GM12878 (cell line): ENCODE measurements around the gene TAS2R39. TPM values are rescaled to one million over a fixed set of nuclear protein-coding genes. Genes with fewer than 3 reads are reported as not detected.

ENCODE experiments used
- ATAC-seq: fragments of 200-7000 bp; cut with Tn5 transposase; 3 replicates; pipeline ENCODE4 v1.9.1; 2020; ENCODE audit warnings: mild to moderate bottlenecking, moderate library complexity
- BruUV-seq: library from RNA; stranded (reverse); fragments of 400-500 nt; replicated peaks from 2 replicates; lab custom pipeline; 2021; lab: Mats Ljungman, UMichigan
- CTCF ChIA-PET: fragments of 300-600 bp; sonication (Branson Sonifier 250); formaldehyde crosslinking; extraction: SDS; loops from one replicate; lab custom pipeline; 2021; ENCODE audit warnings: inconsistent platforms; lab: Yijun Ruan, JAX
- POLR2A ChIA-PET: fragments of 350-600 bp; formaldehyde crosslinking; extraction: SDS; loops from one replicate; lab custom pipeline; 2021; ENCODE audit warnings: inconsistent platforms; lab: Charles Lee
- RAD21 ChIA-PET: fragments of 300-600 bp; sonication (Branson Sonifier 250); formaldehyde crosslinking; loops from one replicate; lab custom pipeline; 2023; ENCODE audit warnings: antibody characterized with exemption; ENCODE audit not compliant: unreplicated experiment; lab: Charles Lee
- SMC1A ChIA-PET: fragments of 300-600 bp; sonication (Branson Sonifier 250); formaldehyde crosslinking; loops from one replicate; lab custom pipeline; 2023; ENCODE audit not compliant: unreplicated experiment, uncharacterized antibody; lab: Charles Lee
- DNase-seq: peaks from one replicate; pipeline ENCODE4 v3.0.0-alpha.2; 2011; ENCODE audit warnings: low read depth, low spot score
- FAIRE-seq: peaks from 3 replicates; lab custom pipeline; 2011; peaks lifted over from hg19 to GRCh38; lab: Jason Lieb, UNC
- H2AFZ ChIP-seq: 2 replicates; pipeline ENCODE4 v1.6.0; 2011; ENCODE audit warnings: low read depth, low read length, control low read depth; ENCODE audit not compliant: control insufficient read depth
- H3K27ac ChIP-seq: 2 replicates; pipeline ENCODE4 v1.5.1; 2011; ENCODE audit warnings: control low read depth; ENCODE audit not compliant: control insufficient read depth, insufficient read depth
- H3K27me3 ChIP-seq, 2 experiments: replicated peaks in 1 of 2; 2 replicates each; pipeline versions ENCODE4 v1.6.0 to v1.6.1; 2011; ENCODE audit warnings: low read length in 1 of 2; ENCODE audit not compliant: control insufficient read depth in 2 of 2, insufficient read depth in 2 of 2
- H3K36me3 ChIP-seq, 2 experiments: 2 replicates each; pipeline ENCODE4 v1.5.1; 2011; ENCODE audit warnings: low read length in 1 of 2; ENCODE audit not compliant: control insufficient read depth in 2 of 2, insufficient read depth in 2 of 2
- H3K4me1 ChIP-seq: 2 replicates; pipeline ENCODE4 v1.6.1; 2011; ENCODE audit warnings: mild to moderate bottlenecking, low read length, moderate library complexity, mixed read lengths; ENCODE audit not compliant: control insufficient read depth, insufficient read depth
- H3K4me2 ChIP-seq: 2 replicates; pipeline ENCODE4 v1.6.0; 2011; ENCODE audit warnings: control low read depth; ENCODE audit not compliant: control insufficient read depth, insufficient read depth
- H3K4me3 ChIP-seq: fragments of 200-600 bp; sonication (generic); 2 replicates; pipeline ENCODE4 v1.5.1; 2016
- H3K79me2 ChIP-seq: 2 replicates; pipeline ENCODE4 v1.6.0; 2011; ENCODE audit warnings: low read length; ENCODE audit not compliant: control insufficient read depth, insufficient read depth
- H3K9ac ChIP-seq: 2 replicates; pipeline ENCODE4 v1.8.0; 2011; ENCODE audit warnings: low read length, control low read depth, mixed read lengths; ENCODE audit not compliant: control insufficient read depth, insufficient read depth
- H3K9me3 ChIP-seq: replicated peaks from 3 replicates; pipeline ENCODE4 v1.5.1; 2011; ENCODE audit warnings: mild to moderate bottlenecking, low read length; ENCODE audit not compliant: control insufficient read depth, insufficient read depth
- H4K20me1 ChIP-seq: 2 replicates; pipeline ENCODE4 v1.6.0; 2011; ENCODE audit not compliant: control insufficient read depth, insufficient read depth
- BCL11A ChIP-seq: IDR thresholded peaks from 2 replicates; pipeline ENCODE4 v1.6.1; 2011; ENCODE audit warnings: low read depth, low read length
- BRCA1 ChIP-seq: IDR thresholded peaks from 2 replicates; pipeline ENCODE4 v1.6.1; 2011; ENCODE audit warnings: low read depth, low read length, improper control_type of control experiment
- DPF2 ChIP-seq: fragments of 450-650 bp; IDR thresholded peaks from 2 replicates; pipeline ENCODE4 v1.6.1; 2017; ENCODE audit warnings: mild to moderate bottlenecking
- EZH2 ChIP-seq: IDR thresholded peaks from 2 replicates; pipeline ENCODE4 v1.6.1; 2012; ENCODE audit warnings: low read depth, mild to moderate bottlenecking, control low read depth, inconsistent platforms, low read length, borderline replicate concordance; ENCODE audit not compliant: control insufficient read depth
- GABPA ChIP-seq: IDR thresholded peaks from 2 replicates; pipeline ENCODE4 v1.6.1; 2014; ENCODE audit warnings: antibody characterized with exemption, low read depth, mild to moderate bottlenecking, inconsistent platforms
- HCFC1 ChIP-seq: fragments of 150-350 bp; IDR thresholded peaks from 2 replicates; pipeline ENCODE4 v1.6.1; 2014; ENCODE audit warnings: low read length
- NBN ChIP-seq: fragments of 450-650 bp; IDR thresholded peaks from 2 replicates; pipeline ENCODE4 v1.6.1; 2016
- SPI1 ChIP-seq: IDR thresholded peaks from 2 replicates; pipeline ENCODE4 v1.6.1; 2011; ENCODE audit warnings: low read depth, mild to moderate bottlenecking, low read length, moderate library complexity, borderline replicate concordance; ENCODE audit not compliant: insufficient read depth
- TCF12 ChIP-seq: IDR thresholded peaks from 2 replicates; pipeline ENCODE4 v1.6.1; 2011; ENCODE audit warnings: low read depth, mild to moderate bottlenecking, low read length
- ZNF384 ChIP-seq: IDR thresholded peaks from 2 replicates; pipeline ENCODE4 v1.6.1; 2012; ENCODE audit warnings: low read depth, mild to moderate bottlenecking, low read length, improper control_type of control experiment, borderline replicate concordance
- whole genome bisulfite sequencing: methylation state at CpG from one replicate; pipeline ENCODE4 v1.1.6; 2016; ENCODE audit warnings: low lambda C conversion rate; ENCODE audit not compliant: insufficient replicate concordance, insufficient coverage; ENCODE audit errors: missing lambda C conversion rate; 5-methylcytosine and 5-hydroxymethylcytosine counted together
- in situ Hi-C: fragments of 300-500 bp; cut with MboI; formaldehyde crosslinking; loops from 9 replicates; pipeline ENCODE4 v1.14.3; 2018; ENCODE audit warnings: mixed read lengths
- intact Hi-C: fragments of 100-400 bp; cut with micrococcal nuclease; formaldehyde crosslinking; loops from one replicate; pipeline ENCODE4 v1.14.2; 2022; ENCODE audit not compliant: unreplicated experiment
- polyA plus RNA-seq, 11 experiments: library from polyadenylated mRNA; depleted of rRNA in 4 of 11; unstranded in 6 of 11; stranded (reverse) in 5 of 11; fragments of >200 nt; fragmentation: Nextera tagmentation in 4 of 11; fragmentation: Illumina TruSeq in 1 of 11; extraction: Ambion mirVana in 4 of 11; extraction: Trizol in 1 of 11; gene quantifications; 1 replicate in 1 of 11; 2 replicates in 10 of 11; pipeline versions ENCODE4 v1.2.1 to v1.2.3, GENCODE V29; 2011 to 2016; ENCODE audit warnings: inconsistent platforms in 2 of 11, missing spikeins in 2 of 11, low read depth in 1 of 11
- total RNA-seq, 4 experiments: library from RNA; depleted of rRNA in 3 of 4; stranded (reverse); fragments of >200 nt in 3 of 4; fragmentation: Illumina TruSeq in 1 of 4; extraction: Trizol in 1 of 4; gene quantifications; 2 replicates each; pipeline versions ENCODE4 v1.2.1 to v1.2.3, GENCODE V29; 2013 to 2021

Gene TAS2R39
- total and polyA plus RNA-seq, 10 of the 15 experiments (the other 5 are each of a cell fraction or from before 2014, with no cell fraction given), result not detected

DNA sequence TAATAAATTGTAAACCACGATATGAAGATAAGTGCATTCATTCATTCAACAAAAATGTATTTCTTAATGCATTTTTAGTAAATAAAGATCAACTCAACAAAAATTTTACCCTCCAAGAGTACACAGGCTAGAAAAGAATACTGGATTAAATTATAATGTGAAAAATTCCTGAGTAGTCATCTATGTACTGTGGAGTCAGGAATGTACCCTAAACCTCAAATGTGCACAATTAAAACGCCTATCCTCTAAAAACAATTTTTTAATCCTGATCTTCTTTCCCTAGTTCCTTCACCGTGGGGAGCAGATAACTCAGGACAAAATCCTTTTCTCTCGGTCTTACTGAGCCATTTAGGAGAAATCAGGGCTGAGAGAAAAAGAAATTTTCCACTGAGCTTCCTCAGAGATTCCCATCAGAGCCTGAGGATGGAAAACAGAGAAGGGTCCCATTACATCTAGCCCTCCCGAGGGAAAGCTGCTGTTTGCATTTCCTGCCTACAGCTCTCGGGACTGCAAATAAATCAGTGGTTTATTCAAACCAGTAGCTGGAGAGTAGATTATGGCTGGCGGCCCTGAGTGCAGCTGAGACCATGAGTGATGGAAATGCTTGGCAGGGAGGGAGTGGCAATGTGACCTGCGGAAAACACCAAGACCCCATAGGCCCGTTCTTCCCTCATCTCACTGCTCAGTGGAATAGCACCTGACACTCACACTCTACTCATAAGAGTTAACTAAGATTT lies 46.0 kb downstream of the TAS2R39 start:
- Histone ChIP-seq H3K4me3 (no peak overlapping the region), H3K27ac (no peak overlapping the region), H3K36me3 (no peaks in the 10 kb centered on the region), H3K27me3 (no peaks in the 10 kb centered on the region), H3K79me2 (no peaks in the 10 kb centered on the region), H2AFZ (no peak overlapping the region), H4K20me1 (no peaks in the 10 kb centered on the region), H3K4me2 (no peak overlapping the region), H3K9me3 (no peaks in the 10 kb centered on the region), H3K9ac (no peak overlapping the region), H3K4me1 (no peaks in the 10 kb centered on the region)
- TF ChIP-seq HCFC1, result no peak
- TF ChIP-seq TCF12, result no peak
- TF ChIP-seq GABPA, result no peak
- no peak for TF ChIP-seq EZH2
- TF ChIP-seq ZNF384, result no peak
- TF ChIP-seq SPI1, result no peak
- no peak for TF ChIP-seq DPF2
- no peak for TF ChIP-seq BCL11A
- TF ChIP-seq NBN, result no peak
- no peak for TF ChIP-seq BRCA1
- CTCF ChIA-PET, result interaction anchor here (1.4 to 2.2 kb wide), 2 partner anchors 11 to 14 kb away, joined by 4 to 10 read pairs; no protein-coding TSS in a partner anchor
- SMC1A ChIA-PET, result no interaction called here
- POLR2A ChIA-PET, result no interaction called here
- 19% methylated on average over 9 of the region's 9 CpGs for WGBS
- intact Hi-C loops (no loop called here), in situ Hi-C loops (no loop called here)
- FAIRE-seq (no peak), DNase-seq (no peak), ATAC-seq (no peak)
- RAD21 ChIA-PET, result interaction anchor here (0.7 kb wide), 1 partner anchor 14 kb away, joined by 3 read pairs; no protein-coding TSS in a partner anchor
- no TSS peak for BruUV-seq
